Sigmoid colon (tissue), 7 donors: Measurements from ENCODE around the gene LETM1. TPM values are rescaled to one million over a fixed set of nuclear protein-coding genes. Genes with fewer than 3 reads are reported as not detected.

Experiments
- DNase-seq: peaks from one replicate; pipeline ENCODE4 v3.0.0-alpha.2; 2019
- H3K27ac ChIP-seq, 4 donors: fragments of 200-600 bp; sonication (generic); one replicate each; pipeline ENCODE4 v1.5.1; 2016 to 2019; ENCODE audit warnings: mild to moderate bottlenecking in 1 of 4
- H3K27me3 ChIP-seq, 3 donors: fragments of 200-600 bp; sonication (generic); one replicate each; pipeline ENCODE4 v1.5.1; 2019; ENCODE audit warnings: mild to moderate bottlenecking in 1 of 3
- H3K36me3 ChIP-seq, 4 donors: fragments of 200-600 bp; sonication (generic); one replicate each; pipeline ENCODE4 v1.5.1; 2016 to 2019
- H3K4me1 ChIP-seq, 4 donors: fragments of 200-600 bp; sonication (generic); one replicate each; pipeline ENCODE4 v1.5.1; 2017 to 2019
- H3K4me3 ChIP-seq, 4 donors: fragments of 200-600 bp; sonication (generic); one replicate each; pipeline ENCODE4 v1.5.1; 2017 to 2019; ENCODE audit warnings: mild to moderate bottlenecking in 2 of 4, moderate library complexity in 1 of 4
- H3K9me3 ChIP-seq, 4 donors: fragments of 200-600 bp in 3 of 4; sonication (generic) in 3 of 4; one replicate each; pipeline versions ENCODE4 v1.5.1 to v1.6.1; 2013 to 2019
- CTCF ChIP-seq, 4 experiments: fragments of 450-650 bp in 3 of 4; fragments of 200-600 bp in 1 of 4; IDR thresholded peaks; one replicate each; pipeline ENCODE4 v1.5.1; 2016 to 2019; ENCODE audit warnings: antibody characterized with exemption in 4 of 4, mild to moderate bottlenecking in 3 of 4, moderate library complexity in 2 of 4
- EP300 ChIP-seq, 4 donors: sonication (generic); formaldehyde crosslinking; IDR thresholded peaks; one replicate each; pipeline ENCODE4 v1.6.1; 2017; ENCODE audit warnings: antibody characterized with exemption in 4 of 4
- POLR2A ChIP-seq, 2 donors: fragments of 450-650 bp; IDR thresholded peaks; one replicate each; pipeline ENCODE4 v1.6.1; 2016; ENCODE audit warnings: antibody characterized with exemption in 2 of 2, mild to moderate bottlenecking in 2 of 2, moderate library complexity in 2 of 2
- POLR2AphosphoS5 ChIP-seq, 4 donors: sonication (generic); formaldehyde crosslinking; IDR thresholded peaks; one replicate each; pipeline ENCODE4 v1.6.1; 2017; ENCODE audit warnings: antibody characterized with exemption in 4 of 4
- WGBS, 2 donors: extraction: QIAGEN DNeasy Blood & Tissue Kit; methylation state at CpG; one replicate each; pipeline ENCODE4 v1.1.7; 2013; 5-methylcytosine and 5-hydroxymethylcytosine counted together
- intact Hi-C: fragments of 100-400 bp; cut with DNase I; formaldehyde crosslinking; loops from one replicate; pipeline ENCODE4 v1.15.1; 2023
- polyA plus RNA-seq, 3 donors: library from polyadenylated mRNA; stranded (reverse); fragments of 200-250 nt; gene quantifications; one replicate each; pipeline ENCODE4 v1.2.3, GENCODE V29; 2013
- total RNA-seq, 4 donors: library from RNA; depleted of rRNA; stranded (reverse); fragments of >200 nt; gene quantifications; one replicate each; pipeline ENCODE4 v1.1.0, GENCODE V29; 2016
- donor health status: healthy with polysubstance abuse.
- donor health status: Bipolar disorder and iron deficiency.
- donor health status: healthy.

The LETM1 gene
- total and polyA plus RNA-seq, 7 donors = 11.4 to 91.6 (median 18.6) TPM

DNA sequence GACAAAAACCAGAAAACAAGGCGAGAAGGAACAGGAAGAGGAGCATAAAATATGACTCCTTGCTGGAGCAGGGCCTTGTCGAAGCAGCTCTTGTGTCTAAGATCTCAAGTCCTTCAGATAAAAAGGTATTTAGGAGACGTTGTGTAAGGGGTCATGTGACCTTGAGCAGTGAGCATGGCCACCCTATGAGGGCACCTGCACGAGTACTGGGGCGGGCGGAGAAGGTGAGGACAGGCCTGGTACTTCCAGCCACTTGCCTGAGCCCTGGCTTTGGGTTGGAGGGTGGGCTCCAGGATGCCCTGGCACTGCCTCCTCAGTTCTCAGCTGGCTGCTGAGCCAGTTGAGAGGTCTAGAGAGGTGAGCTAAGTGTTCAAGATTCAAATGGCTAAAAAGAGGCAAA lies 45.2 kb upstream of the LETM1 start:
- H3K27ac ChIP-seq = no peak overlapping the region
- TF ChIP-seq POLR2AphosphoS5 (IDR thresholded peaks at IDR 0.05) (no peak), EP300 (IDR thresholded peaks at IDR 0.05) (no peak), POLR2A (IDR thresholded peaks at IDR 0.05) (no peak), CTCF (IDR thresholded peaks at IDR 0.05) (no peak)
- no peaks in the 10 kb centered on the region for H3K9me3 ChIP-seq
- H3K4me1 ChIP-seq = no peaks in the 10 kb centered on the region
- intact Hi-C loops = no loop called here
- H3K27me3 ChIP-seq = no peaks in the 10 kb centered on the region
- 80 to 88% methylated on average over 6 of the region's 6 CpGs for WGBS, 2 donors
- peak; percentile 56 for DNase-seq
- H3K4me3 ChIP-seq = no peak overlapping the region
- H3K36me3 ChIP-seq = peaks cover 0 to 49% (median 10%) of the 10 kb centered on the region in 4 donors

DNA sequence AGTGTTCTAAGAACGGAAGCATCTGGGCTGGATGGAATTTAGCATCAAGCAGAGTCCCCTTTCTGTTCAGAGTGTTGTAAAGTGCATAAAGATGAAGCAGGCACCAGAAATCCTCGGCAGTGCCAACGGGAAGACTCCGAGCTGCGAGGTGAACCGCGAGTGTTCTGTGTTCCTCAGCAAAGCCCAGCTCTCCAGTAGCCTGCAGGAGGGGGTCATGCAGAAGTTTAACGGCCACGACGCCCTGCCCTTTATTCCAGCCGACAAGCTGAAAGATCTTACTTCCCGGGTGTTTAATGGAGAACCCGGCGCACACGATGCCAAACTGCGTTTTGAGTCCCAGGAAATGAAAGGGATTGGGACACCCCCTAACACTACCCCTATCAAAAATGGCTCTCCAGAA lies 44.7 kb upstream of the LETM1 start:
- H3K36me3 ChIP-seq = peaks cover 0 to 44% (median 10%) of the 10 kb centered on the region in 4 donors
- H3K27me3 ChIP-seq = no peaks in the 10 kb centered on the region
- H3K27ac ChIP-seq = no peak overlapping the region
- TF ChIP-seq POLR2AphosphoS5 (IDR thresholded peaks at IDR 0.05) (no peak), CTCF (IDR thresholded peaks at IDR 0.05) (no peak), POLR2A (IDR thresholded peaks at IDR 0.05) (no peak), EP300 (IDR thresholded peaks at IDR 0.05) (no peak)
- WGBS, 2 donors = 81 to 90% methylated on average over 16 of the region's 16 CpGs
- no peaks in the 10 kb centered on the region for H3K4me1 ChIP-seq
- peak; percentile 22 for DNase-seq
- H3K4me3 ChIP-seq = no peak overlapping the region
- H3K9me3 ChIP-seq = no peaks in the 10 kb centered on the region
- intact Hi-C loops = no loop called here

DNA sequence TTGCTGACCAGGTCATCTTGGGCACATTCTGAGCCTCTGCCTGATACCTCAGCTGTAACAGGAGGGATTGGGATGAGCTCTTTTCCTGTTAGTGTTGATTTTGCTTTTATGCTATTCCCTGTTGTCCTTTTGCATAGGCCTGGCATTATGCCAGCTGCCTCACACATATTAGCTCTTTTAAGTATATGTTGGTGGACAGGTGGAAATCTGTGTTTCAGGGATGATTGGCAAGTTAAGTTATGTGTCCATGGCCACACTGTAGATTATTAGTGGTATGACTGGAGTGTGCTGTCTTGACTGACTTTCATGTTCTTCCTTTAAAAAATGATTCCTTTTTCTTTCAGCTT lies 44.1 kb upstream of the LETM1 start:
- Histone ChIP-seq H3K4me1 (no peaks in the 10 kb centered on the region), H3K9me3 (no peaks in the 10 kb centered on the region), H3K27ac (no peak overlapping the region), H3K4me3 (no peak overlapping the region), H3K27me3 (no peaks in the 10 kb centered on the region), H3K36me3 (peaks cover 0 to 39% (median 10%) of the 10 kb centered on the region in 4 donors)
- DNase-seq = peak; percentile 21
- intact Hi-C loops = no loop called here
- no peak for TF ChIP-seq EP300 (IDR thresholded peaks at IDR 0.05)
- no peak for TF ChIP-seq CTCF (IDR thresholded peaks at IDR 0.05)
- TF ChIP-seq POLR2AphosphoS5 (IDR thresholded peaks at IDR 0.05) = no peak
- no peak for TF ChIP-seq POLR2A (IDR thresholded peaks at IDR 0.05)

- Histone ChIP-seq H3K4me1 (no peaks in the 10 kb centered on the region), H3K27me3 (no peaks in the 10 kb centered on the region), H3K9me3 (no peaks in the 10 kb centered on the region), H3K27ac (no peak overlapping the region), H3K36me3 (peaks cover 0 to 34% (median 10%) of the 10 kb centered on the region in 4 donors), H3K4me3 (no peak overlapping the region)
- no peak for TF ChIP-seq POLR2AphosphoS5 (IDR thresholded peaks at IDR 0.05)
- TF ChIP-seq POLR2A (IDR thresholded peaks at IDR 0.05) = no peak
- TF ChIP-seq CTCF (IDR thresholded peaks at IDR 0.05) = peak; percentile 67 to 93 (median 79)
- DNase-seq = peak; percentile 85
- intact Hi-C loops = loop anchor here (1.0 to 5.0 kb wide), 4 partner anchors 29 to 153 kb away; partner anchors contain the start of genes LETM1 and NSD2
- WGBS, 2 donors = 24 to 27% methylated on average over 15 of the region's 15 CpGs
Observed at GRCh38 chr4:1899149-1900086, 43.5 kb upstream of the LETM1 start.
